HG03135 (cell line): ENCODE measurements around the gene GABBR2.

Experiments
- ATAC-seq: cut with Tn5 transposase; IDR thresholded peaks from one replicate; pipeline ENCODE4 v1.9.1; 2021; ENCODE audit warnings: mild to moderate bottlenecking, moderate library complexity; ENCODE audit not compliant: unreplicated experiment

GABBR2 gene

DNA sequence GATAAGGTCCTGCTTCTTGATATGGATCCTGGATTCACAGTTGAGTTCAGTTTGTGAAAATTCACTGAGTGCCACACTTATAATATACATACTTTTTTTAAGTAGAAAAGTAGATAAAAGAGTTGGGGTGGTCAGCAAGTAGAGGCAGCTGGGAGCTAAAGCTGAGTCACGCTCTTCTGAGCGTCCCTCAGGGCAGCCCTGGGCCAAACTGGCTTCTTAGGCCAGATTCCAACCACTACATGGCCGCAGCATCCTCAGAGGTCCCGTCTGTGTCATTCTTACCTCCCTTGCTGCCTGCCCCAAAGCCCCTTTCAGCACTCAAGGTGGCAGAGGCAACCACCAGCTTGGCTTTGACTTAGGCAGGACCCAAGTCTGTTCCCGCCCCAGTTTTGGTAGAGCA, 329.9 kb downstream of the GABBR2 start:
- ATAC-seq = no peak

DNA sequence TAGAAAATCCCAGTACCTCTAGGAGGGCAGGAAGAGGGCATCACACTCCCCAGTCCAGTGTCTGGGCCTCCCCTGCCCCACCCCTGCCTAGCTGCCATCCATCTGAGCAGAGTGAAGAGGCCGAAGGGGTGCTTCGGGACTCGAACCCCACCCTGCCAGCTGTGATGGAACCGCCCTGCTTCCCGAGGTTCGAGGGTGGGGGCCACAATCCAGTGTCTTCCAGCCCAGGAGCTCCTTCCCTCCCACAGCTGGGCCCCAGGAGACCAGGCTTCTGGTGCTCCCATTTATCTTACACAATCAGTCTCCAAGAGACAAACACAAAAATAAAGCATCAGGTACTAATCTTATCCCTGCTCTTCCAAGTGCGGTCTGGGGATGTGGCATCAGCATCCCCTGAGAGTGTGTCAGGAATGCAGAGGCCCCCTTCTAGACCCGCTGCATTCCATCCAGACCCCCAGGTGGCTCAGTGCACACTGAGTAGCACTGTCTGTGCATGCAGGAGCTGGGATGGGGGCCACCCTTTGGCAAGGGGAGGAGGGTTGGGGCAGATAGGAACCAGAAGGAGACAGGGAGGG, 330.4 kb downstream of the GABBR2 start:
- no peak for ATAC-seq

- peak; percentile 56 for ATAC-seq
Measured at GRCh38 chr9:98375138-98375726, 333.5 kb downstream of the GABBR2 start.

DNA sequence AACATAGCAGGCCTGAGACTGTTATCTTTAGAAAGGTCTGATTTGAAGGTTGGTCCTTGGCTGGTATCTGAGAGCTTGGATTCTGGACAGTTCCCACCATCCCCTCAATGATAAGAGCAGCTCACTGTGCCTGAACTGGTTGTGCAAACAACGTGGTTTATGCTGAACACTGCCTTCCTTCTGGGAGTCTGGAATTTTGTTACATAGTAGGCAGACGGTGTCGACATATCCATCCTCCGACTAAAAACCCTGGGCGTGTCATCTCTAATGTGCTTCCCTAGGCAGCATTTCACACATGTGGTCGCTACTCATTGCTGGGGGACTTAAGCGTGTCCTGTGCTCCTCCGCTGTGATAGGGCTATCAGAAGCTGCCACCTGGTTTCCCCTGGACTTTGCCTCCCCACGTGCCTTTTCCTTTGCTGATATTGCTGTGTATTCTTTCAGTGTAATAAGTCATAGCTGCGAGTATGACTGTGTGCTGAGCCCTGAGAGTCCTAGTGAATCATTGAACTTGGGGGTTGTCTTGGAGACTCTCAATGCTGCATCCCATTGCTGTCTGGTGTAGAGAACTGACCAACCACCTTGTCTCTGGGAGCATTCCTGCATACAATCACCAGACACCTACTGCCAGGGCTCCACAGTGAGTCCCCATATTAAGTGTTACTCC, 334.2 kb downstream of the GABBR2 start:
- no peak for ATAC-seq

- no peak for ATAC-seq
Measured at GRCh38 chr9:98373609-98374008, 335.1 kb downstream of the GABBR2 start.

GRCh38 chr9:98372077-98372836, 336.5 kb downstream of the GABBR2 start:
- ATAC-seq = no peak

GRCh38 chr9:98370976-98371315, 337.8 kb downstream of the GABBR2 start:
- no peak for ATAC-seq

DNA sequence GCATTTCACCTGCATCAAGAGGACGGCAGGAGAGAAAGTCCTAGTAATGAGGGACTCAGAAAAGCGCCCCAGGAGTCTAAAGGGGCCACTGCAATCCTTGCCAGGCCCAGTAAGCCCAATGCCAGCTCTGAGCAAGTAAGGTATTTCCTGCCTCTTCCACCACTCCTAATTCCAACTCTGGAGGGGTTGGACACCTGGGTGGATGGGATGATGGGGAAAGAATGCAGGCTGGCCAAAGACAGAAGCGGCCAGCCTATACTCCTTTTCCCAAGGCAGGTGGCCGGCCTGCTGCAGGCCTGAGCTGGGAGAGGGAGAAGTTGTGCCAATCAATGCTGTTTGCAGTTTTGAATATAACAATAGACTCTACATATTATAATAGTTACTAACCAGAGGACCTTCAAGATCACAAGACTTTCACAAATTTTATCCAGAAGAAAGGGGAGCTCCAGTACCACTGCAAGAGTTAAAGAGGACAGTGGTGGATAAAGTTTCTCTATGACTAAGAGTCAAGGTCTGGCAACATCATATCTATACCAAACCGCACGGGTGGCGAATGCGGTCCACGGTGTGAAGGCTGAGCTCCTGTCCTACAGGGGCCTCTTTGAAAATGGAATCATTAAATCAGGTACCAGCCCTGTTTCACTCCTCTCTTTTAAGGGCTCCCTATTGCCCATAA, 338.3 kb downstream of the GABBR2 start:
- no peak for ATAC-seq

GRCh38 chr9:98369896-98370295, 338.8 kb downstream of the GABBR2 start:
- no peak for ATAC-seq

DNA sequence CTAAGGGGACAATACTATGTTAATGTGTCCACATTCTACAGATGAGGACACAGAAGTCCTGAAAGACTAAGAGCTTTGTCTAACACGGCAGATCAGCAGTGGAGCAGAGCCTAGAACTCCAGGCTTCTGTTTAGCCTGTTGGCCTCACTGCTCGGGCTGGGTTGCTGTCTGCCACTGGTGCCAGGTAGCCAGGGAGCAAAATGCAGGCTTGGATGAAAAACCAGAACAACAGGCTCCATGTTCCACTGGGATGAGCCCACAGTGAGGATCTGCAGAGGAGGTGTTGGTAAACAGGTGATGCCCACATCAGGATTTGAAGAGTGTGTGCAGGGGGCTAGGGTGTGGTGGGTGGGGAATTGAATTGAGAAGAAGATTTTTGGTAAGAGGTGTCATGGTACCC, 339.3 kb downstream of the GABBR2 start:
- no peak for ATAC-seq

DNA sequence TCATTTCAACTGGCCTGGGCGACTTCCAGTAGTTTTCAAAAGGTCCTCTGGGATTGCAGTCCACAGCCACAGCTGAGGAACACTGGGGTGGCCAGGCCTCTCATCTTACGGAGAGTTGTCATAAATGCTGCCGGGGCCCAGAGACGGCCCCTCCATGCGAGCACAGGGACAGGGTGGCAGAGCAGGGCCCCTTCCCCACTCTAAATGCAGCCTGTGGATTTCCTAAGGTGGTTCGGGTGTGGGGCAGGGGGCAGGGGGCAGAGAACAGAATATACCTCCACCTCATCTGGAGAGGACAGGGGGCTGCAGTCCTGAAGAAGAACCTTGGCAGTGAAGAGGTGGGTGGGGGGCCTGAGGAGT, 339.7 kb downstream of the GABBR2 start:
- no peak for ATAC-seq

- no peak for ATAC-seq
Measured at GRCh38 chr9:98368366-98369065, 340.2 kb downstream of the GABBR2 start.

DNA sequence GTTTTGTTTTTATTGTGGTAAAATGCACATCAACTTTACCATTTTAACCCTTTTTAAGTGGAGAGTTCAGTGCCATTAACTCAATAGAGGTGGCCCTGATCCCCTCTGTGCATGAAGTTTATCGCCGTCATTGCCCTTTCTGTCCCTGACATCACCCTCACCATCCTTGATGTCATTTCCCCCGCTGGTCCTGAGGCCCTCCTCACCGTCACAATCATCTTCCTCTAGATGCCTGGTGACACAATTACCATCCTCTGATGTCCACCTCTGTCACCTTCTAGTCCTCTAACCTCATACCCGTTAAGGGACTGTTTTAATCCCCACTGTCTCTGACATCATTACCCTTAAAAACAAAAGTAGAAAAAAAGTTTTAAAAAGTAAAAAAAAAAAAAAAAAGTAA, 340.8 kb downstream of the GABBR2 start:
- ATAC-seq = no peak

GRCh38 chr9:98367371-98367900, 341.3 kb downstream of the GABBR2 start:
- no peak for ATAC-seq

GRCh38 chr9:98365781-98366180, 343.0 kb downstream of the GABBR2 start:
- no peak for ATAC-seq

DNA sequence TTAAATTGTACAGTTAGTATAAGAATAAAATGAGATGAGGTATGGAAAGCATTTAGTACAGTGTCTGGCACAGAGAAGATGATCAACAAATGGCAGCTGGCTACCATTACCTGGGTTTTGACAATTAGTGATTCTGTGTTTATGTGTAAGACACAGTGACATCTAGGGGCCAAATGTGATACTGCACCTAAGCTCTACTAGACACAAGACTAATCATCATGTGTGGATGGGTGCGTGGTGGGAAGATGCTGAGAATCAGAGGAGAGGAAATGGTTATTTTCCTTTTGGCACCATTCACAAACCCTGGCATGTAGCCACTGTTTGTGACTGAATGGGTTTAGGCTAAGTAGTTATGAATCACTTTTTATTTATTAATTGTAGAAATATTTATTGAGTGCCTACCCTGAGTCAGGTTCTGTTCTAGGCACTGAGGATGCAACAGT, 343.5 kb downstream of the GABBR2 start:
- ATAC-seq = no peak

GRCh38 chr9:98364086-98364485, 344.6 kb downstream of the GABBR2 start:
- no peak for ATAC-seq

DNA sequence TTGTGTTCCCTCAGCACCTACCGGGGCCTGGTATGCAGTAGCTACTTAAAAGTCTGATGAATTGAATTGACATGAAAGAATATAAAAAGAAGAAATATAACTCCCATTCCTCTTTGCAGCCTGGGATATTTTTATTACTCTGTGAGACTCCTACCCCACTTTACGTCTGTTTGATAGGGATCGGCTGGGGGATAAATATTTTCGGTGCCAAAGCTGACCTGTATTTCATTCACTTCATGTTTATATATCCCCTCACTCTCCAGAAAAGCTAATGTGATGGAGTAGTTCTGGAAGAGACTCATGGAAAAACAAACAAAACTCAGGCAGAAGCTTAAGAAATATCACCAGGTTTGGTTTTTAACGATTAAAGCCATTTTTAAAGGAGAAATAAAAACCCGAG, 345.1 kb downstream of the GABBR2 start:
- no peak for ATAC-seq

DNA sequence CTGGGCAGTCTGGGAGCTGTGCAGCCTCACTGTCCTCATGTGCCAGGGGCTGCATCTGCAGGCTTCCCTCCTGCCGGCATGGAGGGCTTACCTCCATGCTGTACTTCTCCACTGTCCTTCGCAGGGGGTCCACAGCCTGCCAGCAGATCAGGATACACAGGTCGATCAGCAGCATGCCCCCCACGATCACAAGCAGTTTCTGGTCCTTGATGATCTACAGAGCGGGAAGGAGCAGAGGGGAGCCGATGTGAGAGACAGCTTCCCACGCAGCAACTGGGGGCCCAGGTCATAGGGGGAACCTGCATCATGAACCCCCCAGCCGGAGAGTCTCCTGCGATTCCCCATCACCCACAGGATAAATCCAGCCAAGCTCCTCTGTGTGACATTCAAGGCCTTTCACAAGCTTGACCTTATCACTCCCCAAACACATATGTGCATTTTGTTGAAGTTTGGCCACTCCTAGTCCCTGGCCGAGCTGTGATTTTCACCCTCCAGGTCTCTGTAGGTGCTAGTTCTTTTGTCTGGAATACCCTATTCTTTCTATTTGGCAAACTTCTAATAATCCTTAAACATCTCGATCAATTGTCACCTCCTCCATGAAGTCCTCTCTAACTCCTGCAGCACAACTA, 346.0 kb downstream of the GABBR2 start:
- ATAC-seq = no peak

GRCh38 chr9:98361645-98362044, 347.1 kb downstream of the GABBR2 start:
- ATAC-seq = no peak
